HG02938 (cell line): Measurements from ENCODE around the gene KANSL3.
"Not testable (repeated sequence)": the region's sequence is repeated elsewhere in the genome, so short reads cannot be mapped to it uniquely, and the experiment has no call there.

Experiments
- ATAC-seq: cut with Tn5 transposase; IDR thresholded peaks from one replicate; pipeline ENCODE4 v1.9.1; 2021; ENCODE audit warnings: mild to moderate bottlenecking, moderate library complexity; ENCODE audit not compliant: unreplicated experiment

Gene KANSL3

DNA sequence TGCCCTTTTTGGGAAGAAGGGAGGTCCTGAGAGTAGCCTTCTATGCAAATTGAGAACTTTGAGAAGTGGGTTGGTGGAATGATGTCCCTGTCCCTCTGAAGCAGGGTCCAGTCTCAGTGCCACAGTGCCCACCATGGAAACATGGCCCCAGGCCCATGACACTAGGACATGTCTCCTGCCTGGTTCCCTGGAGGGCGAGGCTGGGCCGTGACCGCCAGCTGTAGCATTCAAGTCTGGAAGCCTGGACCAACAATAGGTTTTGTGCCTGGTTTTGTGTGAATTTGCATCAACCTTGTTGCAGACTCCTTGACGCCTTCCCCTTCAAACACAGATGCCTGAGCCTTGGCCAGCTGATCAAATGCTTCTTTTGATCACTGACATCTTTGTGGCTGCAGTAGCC, 74.1 kb downstream of the KANSL3 start:
- no peak for ATAC-seq

DNA sequence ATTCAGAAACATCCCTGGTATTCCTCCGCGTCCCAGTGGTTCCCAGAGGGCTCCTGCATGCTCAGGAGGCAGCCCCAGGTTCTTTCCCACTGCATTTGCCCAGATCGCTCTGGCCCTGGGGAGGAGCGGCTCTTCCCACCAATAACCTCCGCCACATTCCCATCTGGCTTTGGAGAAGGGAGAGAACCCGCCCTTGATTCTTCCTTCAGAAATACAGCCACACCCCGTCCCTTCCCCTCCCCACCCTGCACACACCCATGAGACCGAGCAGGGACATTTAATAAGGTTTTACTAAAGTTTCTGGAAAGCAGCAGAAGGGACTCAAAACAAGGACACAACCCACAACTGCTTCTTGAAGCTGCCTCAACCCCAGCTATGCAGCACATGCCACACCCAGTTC, 79.6 kb downstream of the KANSL3 start:
- ATAC-seq = no peak

DNA sequence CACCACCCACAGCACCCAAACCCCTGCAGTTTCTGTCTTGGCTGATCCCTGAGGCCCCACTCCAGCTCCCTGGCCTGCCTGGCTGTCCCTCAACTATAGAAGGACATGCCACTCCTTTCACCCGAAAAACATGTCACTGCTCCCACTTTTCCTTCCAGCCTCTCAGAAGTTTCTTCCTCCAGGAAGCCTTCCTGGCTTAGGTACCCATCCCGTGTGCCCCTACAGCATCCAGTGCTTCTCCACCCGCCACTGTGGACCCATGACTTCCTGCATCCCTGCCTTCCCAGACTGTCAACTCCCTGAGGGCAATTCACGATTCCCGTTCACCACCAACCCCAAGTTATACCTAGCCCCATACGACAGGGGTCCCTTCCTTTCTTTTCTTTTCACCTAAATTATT, 80.1 kb downstream of the KANSL3 start:
- no peak for ATAC-seq

DNA sequence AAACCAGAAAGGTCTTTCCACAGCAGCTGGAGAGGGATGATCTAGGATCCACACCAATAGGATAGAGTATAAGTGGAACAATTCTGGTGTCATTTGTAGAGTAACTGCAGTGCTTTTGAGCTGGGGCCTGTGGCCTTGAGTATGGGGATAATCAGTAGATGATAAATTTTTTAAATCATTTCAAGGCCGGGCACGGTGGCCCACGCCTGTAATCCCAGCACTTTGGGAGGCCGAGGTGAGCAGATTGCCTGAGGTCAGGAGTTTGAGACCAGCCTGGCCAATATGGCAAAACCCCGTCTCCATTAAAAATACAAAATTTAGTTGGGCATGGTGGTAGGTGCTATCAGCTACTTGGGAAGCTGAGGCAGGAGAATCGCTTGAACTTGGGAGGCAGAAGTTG, 80.7 kb downstream of the KANSL3 start:
- not testable (repeated sequence) for ATAC-seq

DNA sequence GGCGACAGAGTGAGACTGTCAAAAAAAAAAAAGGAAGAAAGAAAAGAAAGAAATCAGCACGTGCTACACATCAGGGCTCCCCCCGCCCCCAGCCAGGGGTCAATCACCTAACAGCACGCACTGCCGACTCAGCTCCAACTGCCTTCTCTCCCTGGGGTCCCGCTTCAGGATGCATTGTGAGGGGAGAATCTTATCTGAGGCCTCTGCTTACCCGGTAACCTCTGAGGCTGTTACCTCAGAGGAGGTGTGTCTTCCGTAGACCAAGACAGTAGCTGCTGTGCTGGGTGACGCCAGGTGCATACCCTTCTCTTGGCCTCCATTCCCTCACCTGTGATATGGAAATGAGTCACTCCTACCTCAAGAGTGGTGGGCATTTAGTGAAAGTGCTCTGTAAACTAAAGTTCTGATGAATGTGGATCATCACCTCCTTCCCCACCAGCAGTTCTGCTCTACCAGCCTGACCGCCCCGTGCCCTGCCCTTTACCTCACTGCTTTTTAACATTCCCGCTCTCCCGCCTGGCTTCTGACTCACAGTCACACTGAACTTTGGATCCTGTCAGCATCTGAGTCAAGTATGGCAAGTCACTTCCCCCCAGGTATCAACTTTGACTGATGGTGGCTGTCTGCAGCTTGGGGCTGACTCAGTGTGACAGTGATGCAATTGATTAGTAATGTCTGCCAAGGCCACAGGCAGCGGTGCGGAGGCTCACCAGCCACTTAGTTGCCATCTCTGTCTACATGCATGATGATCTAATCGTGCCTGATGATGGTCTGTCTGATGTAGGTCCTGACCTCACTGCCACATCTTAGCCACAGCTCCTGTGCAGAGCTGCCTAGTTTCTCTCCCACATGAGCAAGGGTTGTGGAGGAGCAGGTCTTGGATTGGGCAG, 81.4 kb downstream of the KANSL3 start:
- no peak for ATAC-seq

- no peak for ATAC-seq
These were observed 82.9 kb downstream of the KANSL3 start for GRCh38 chr2:96555146-96555610.

- ATAC-seq = no peak
These were observed 83.6 kb downstream of the KANSL3 start for GRCh38 chr2:96554293-96555145.

DNA sequence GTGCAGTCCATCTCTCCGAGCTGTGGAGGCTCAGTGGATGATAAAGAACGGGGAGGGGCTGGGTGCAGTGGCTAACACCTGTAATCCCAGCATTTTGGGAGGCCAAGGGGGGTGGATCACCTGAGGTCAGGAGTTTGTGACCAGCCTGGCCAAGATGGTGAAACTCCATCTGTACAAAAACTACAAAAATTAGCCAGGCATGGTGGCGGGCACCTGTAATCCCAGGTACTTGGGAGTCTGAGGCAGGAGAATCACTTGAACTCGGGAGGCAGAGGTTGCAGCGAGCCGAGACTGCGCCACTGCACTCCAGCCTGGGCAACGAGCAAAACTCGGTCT, 84.2 kb downstream of the KANSL3 start:
- ATAC-seq = not testable (repeated sequence)

DNA sequence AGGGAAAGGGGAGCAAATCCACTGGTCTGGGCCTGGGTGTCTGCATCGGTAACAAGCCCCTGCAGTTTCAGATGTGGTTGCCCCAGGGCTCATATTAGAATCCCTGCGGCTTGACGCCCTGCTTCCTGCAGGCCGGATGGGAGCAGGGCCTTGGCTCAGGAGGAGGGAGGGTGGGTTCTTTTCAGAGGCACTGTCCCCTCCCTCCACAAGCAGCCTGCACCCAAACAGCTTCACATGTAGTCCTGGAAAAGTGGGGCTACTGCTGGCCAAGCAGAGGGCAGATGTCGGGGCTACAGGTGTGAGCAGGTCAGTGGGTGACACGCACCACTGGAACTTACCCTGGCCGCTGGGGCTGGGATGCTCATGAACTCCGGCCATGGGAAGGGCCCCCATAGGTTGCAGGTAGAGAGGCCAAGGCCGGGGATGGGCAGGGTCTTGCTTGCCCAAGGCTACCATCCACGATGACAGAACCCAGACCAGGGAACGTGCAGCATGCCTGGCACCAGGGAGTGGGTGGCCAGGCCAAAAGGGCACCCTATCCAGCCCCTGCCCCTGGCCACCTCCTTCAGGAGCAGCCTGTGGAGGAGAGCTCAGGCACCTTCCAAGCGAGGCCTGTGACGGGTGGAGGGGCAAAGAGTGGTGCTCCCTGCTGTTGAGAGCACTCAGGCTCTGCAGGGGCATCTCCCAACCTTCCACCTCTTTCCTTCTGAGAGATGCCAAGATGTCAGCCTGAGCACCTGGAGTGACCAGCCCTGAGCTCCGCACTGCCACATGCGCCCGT, 84.7 kb downstream of the KANSL3 start:
- ATAC-seq = no peak

DNA sequence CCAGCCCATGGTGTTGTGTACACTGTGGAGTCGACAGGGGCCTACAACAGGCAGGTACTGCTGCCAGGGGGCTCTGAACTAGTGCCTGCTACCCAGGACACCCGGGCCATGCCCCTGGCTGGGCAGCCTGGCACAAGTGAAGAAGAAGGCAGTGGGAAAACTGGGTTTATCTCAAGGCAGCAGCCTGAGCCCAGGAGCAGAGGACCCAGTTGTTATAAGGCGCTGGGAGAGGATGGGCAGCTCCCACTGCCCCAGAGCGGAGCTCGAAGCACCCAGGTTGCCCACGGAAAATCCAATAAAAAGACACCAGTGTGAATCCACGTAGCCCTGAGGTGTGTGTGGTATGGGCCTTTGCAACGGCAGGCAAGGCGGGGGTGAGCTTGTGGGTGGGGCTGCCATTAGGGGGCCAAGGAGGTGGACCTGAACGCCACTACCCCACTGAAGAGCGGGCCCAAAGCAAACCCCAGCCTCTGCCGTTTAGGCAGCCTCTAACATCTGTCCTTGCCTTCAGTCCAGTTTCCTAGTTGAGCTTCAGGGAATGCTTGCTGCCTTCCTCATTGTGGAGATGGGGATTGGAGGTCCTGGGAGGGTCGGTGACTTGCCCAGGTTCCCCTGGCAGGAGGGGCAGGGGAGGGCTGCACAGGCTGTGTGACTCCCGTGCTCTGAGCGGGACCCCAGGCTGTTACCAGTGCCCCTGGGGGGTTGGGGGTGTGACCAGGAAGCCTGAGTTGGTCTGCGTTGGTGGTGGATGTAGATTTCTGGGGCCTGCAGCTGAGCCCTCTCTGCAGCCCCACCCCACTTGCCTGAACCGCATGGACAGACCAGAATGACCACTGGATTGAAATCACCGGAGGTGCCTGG, 85.6 kb downstream of the KANSL3 start:
- no peak for ATAC-seq

- ATAC-seq = no peak
These were observed 86.4 kb downstream of the KANSL3 start for GRCh38 chr2:96551605-96552314.

DNA sequence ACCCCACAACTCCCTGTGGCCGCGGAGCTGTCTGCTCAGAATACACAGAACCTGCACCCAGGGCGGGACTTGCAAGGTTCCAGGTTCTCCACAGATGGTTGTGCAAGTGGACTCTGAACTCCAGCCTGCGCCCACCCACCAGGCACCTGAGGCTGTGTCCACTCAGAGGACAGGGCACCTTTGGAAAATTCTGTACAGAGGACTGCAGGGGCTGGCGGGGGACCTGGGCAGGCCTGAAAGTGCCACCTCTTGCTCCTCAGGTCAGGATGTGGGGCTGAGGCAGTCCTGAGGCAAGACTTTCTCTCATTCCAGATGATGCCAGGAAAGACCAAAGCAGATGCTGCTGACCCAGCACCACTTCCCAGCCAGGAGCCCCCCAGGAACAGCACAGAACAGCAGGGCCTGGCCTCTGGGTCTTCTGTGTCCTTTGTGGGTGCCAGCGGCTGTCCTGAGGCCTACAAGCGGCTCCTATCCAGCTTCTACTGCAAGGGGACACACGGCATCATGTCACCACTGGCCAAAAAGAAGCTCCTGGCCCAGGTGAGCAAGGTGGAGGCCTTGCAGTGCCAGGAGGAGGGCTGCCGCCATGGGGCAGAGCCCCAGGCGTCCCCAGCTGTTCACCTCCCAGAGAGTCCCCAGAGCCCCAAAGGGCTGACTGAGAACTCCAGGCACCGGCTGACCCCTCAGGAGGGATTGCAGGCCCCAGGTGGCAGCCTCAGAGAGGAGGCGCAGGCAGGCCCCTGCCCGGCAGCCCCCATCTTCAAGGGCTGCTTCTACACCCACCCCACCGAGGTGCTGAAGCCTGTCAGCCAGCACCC, 87.1 kb downstream of the KANSL3 start:
- ATAC-seq = no peak

DNA sequence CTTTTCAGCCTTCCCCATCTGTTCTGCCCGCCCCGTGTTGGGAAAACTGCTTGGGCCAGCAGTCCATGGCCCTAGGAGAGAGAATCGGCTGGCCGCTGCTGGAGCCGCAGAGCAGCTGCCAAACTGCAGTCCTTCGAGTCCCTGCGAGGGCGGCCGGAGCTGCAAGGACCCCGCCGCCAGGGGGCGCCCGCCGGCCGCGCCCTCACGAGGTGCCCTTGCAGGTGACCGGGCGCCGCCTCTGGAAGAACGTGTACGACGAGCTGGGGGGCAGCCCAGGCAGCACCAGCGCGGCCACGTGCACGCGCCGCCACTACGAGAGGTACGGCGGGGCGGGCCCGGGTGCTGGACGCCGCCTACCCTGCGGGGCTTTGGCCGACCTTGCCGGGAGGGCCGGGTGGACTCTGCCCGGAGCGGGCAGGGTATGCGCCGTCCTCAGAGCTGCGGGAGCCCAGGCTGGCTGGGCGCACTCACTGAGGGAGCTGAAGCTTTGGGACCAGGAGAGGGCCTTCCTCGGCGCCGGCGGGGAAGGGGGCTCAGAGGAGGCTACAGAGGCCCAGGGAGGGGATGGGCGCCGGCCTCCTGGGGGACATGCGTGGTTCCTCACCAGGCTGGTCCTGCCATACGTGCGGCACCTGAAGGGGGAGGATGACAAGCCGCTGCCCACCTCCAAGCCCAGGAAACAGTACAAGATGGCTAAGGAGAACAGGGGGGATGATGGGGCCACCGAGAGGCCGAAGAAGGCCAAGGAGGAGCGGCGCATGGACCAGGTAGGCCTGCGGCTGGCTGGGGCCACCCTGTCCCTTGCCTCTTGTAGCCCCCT, 87.9 kb downstream of the KANSL3 start:
- no peak for ATAC-seq

DNA sequence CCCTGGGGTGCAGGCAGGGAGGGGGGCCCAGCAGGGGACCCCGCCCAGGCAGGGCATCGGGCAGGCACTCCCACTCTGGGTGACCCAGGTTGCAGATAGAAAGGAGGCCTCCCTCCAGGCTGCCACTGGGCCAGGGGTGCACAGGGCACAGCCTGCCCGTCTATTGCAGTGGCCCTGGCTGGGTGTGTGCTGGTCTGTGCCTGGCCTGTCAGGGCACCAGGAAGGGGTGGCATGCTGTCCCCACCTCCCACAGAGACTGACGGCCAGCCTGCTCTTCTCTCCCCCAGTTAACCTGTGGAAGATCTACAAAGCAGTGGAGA, 88.7 kb downstream of the KANSL3 start:
- no peak for ATAC-seq

DNA sequence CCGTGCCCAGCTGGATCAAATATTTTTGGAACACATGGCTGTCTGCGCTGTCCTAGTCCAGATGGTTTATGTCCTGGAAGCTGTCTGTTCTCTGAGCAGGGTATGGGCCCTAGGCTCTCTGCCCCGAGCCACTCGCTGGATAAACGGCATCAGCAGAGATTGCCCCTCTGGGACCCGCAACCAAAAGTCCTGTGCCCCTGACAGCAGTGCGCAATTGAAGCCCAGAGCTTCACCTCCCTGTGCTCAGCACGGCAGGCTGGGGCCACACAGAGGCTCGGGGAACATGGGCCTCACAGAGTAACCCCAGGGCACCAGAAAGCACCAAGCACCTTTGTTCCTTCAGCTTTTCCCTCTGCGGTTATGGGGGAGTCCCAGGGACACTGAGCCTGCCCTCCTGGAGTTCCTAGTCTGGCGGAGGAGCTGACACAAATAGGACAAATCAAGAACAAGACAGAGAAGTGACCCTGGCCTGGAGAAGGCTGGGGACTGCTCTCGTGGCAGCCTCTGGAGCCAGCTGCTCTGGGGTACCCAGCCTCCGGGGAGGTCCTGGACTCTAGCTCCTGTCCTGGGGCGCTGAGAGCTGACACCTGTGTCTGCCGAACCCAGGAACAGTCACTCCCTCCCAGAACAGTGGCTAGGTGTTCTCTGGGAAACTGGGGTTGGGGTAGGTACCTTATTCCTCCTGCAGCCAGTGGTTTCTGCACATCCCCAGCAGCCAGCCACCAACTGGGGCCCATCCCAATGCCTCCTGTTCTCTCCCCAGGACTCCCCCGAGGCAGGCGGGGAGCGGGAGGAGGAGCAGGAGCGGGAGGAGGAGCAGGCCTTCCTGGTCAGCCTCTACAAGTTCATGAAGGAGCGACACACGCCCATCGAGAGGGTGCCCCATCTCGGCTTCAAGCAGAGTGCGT, 89.3 kb downstream of the KANSL3 start:
- no peak for ATAC-seq

GRCh38 chr2:96547731-96548171, 90.4 kb downstream of the KANSL3 start:
- no peak for ATAC-seq

- no peak for ATAC-seq
These were observed 90.9 kb downstream of the KANSL3 start for GRCh38 chr2:96547203-96547641.
